Tibial nerve (tissue), 4 donors: ENCODE results near the gene KCNG4. TPM values are rescaled to one million over a fixed set of nuclear protein-coding genes. Genes with fewer than 3 reads are reported as not detected.

Source experiments
- DNase-seq, 2 donors: peaks; one replicate each; pipeline ENCODE4 v3.0.0-alpha.2; 2019; ENCODE audit warnings: low spot score in 2 of 2
- H3K27ac ChIP-seq, 4 donors: fragments of 200-600 bp; sonication (generic) in 3 of 4; one replicate each; pipeline ENCODE4 v1.5.1; 2017 to 2019; ENCODE audit warnings: mild to moderate bottlenecking in 1 of 4
- H3K27me3 ChIP-seq, 2 donors: fragments of 200-600 bp; sonication (generic) in 1 of 2; one replicate each; pipeline versions ENCODE4 v1.5.1 to v1.6.0; 2017 to 2019
- H3K36me3 ChIP-seq, 3 donors: fragments of 200-600 bp; sonication (generic); one replicate each; pipeline ENCODE4 v1.5.1; 2018 to 2019
- H3K4me1 ChIP-seq, 4 donors: fragments of 200-600 bp; sonication (generic) in 3 of 4; one replicate each; pipeline ENCODE4 v1.5.1; 2017 to 2019
- H3K4me3 ChIP-seq, 4 donors: fragments of 200-600 bp; sonication (generic) in 3 of 4; one replicate each; pipeline ENCODE4 v1.5.1; 2017 to 2019; ENCODE audit warnings: mild to moderate bottlenecking in 1 of 4, moderate library complexity in 1 of 4
- H3K9me3 ChIP-seq, 4 donors: fragments of 200-600 bp; sonication (generic) in 3 of 4; one replicate each; pipeline ENCODE4 v1.5.1; 2017 to 2019
- CTCF ChIP-seq, 5 experiments: fragments of 200-600 bp in 3 of 5; fragments of 450-650 bp in 2 of 5; sonication (generic) in 3 of 5; IDR thresholded peaks; one replicate each; pipeline ENCODE4 v1.5.1; 2016 to 2019; ENCODE audit warnings: antibody characterized with exemption in 5 of 5, mild to moderate bottlenecking in 3 of 5, moderate library complexity in 2 of 5
- EP300 ChIP-seq, 2 donors: sonication (generic); formaldehyde crosslinking; IDR thresholded peaks; one replicate each; pipeline ENCODE4 v1.6.1; 2017; ENCODE audit warnings: antibody characterized with exemption in 2 of 2, mild to moderate bottlenecking in 1 of 2
- POLR2A ChIP-seq, 2 donors: fragments of 450-650 bp; IDR thresholded peaks; one replicate each; pipeline ENCODE4 v1.6.1; 2017; ENCODE audit warnings: antibody characterized with exemption in 2 of 2, mild to moderate bottlenecking in 2 of 2, moderate library complexity in 2 of 2
- WGBS, 2 donors: methylation state at CpG; one replicate each; pipeline ENCODE4 v1.1.5; 2018; 5-methylcytosine and 5-hydroxymethylcytosine counted together
- total RNA-seq, 4 donors: library from RNA; depleted of rRNA; stranded (reverse); fragments of >200 nt; gene quantifications; one replicate each; pipeline ENCODE4 v1.1.0, GENCODE V29; 2016

The KCNG4 gene
- total RNA-seq, 4 donors from 2014 or later, result 0.30 TPM; not detected in 3

GRCh38 chr16:84182680-84183571 is 56.9 kb downstream of the KCNG4 start:
- H3K27ac ChIP-seq, result peak overlapping the region in 1 of 4 donors; percentile 47
- H3K9me3 ChIP-seq, result no peaks in the 10 kb centered on the region
- peaks cover 0 to 71% (median 14%) of the 10 kb centered on the region in 3 donors for H3K36me3 ChIP-seq
- TF ChIP-seq EP300 (IDR thresholded peaks at IDR 0.05), result no peak
- TF ChIP-seq CTCF (IDR thresholded peaks at IDR 0.05), result no peak
- TF ChIP-seq POLR2A (IDR thresholded peaks at IDR 0.05), result no peak
- H3K27me3 ChIP-seq, result no peaks in the 10 kb centered on the region
- WGBS, 2 donors, result 92 to 97% methylated on average over 22 to 26 of the region's 26 CpGs
- no peak overlapping the region for H3K4me3 ChIP-seq
- peaks cover 0 to 39% (median 9%) of the 10 kb centered on the region in 4 donors for H3K4me1 ChIP-seq
- no peak for DNase-seq

GRCh38 chr16:84182104-84182503 is 57.7 kb downstream of the KCNG4 start:
- Histone ChIP-seq H3K36me3 (peaks cover 0 to 71% (median 14%) of the 10 kb centered on the region in 3 donors), H3K27me3 (no peaks in the 10 kb centered on the region), H3K4me1 (peaks cover 0 to 44% (median 17%) of the 10 kb centered on the region in 4 donors), H3K9me3 (no peaks in the 10 kb centered on the region), H3K4me3 (no peak overlapping the region), H3K27ac (no peak overlapping the region)
- TF ChIP-seq EP300 (IDR thresholded peaks at IDR 0.05), result no peak
- TF ChIP-seq CTCF (IDR thresholded peaks at IDR 0.05), result no peak
- no peak for TF ChIP-seq POLR2A (IDR thresholded peaks at IDR 0.05)
- no peak for DNase-seq
- 96% methylated on average over 14 to 18 of the region's 18 CpGs for WGBS, 2 donors

GRCh38 chr16:84181144-84181915 is 58.5 kb downstream of the KCNG4 start:
- H3K4me3 ChIP-seq, result no peak overlapping the region
- H3K36me3 ChIP-seq, result peaks cover 0 to 71% (median 14%) of the 10 kb centered on the region in 3 donors
- H3K27ac ChIP-seq, result no peak overlapping the region
- no peak for DNase-seq
- H3K4me1 ChIP-seq, result peaks cover 0 to 51% (median 23%) of the 10 kb centered on the region in 4 donors
- TF ChIP-seq POLR2A (IDR thresholded peaks at IDR 0.05), result no peak
- no peak for TF ChIP-seq CTCF (IDR thresholded peaks at IDR 0.05)
- no peak for TF ChIP-seq EP300 (IDR thresholded peaks at IDR 0.05)
- H3K9me3 ChIP-seq, result no peaks in the 10 kb centered on the region
- H3K27me3 ChIP-seq, result no peaks in the 10 kb centered on the region
- 86 to 94% methylated on average over 29 to 40 of the region's 41 CpGs for WGBS, 2 donors

- DNase-seq, result no peak
- 74 to 83% methylated on average over 13 to 21 of the region's 21 CpGs for WGBS, 2 donors
- Histone ChIP-seq H3K27me3 (no peaks in the 10 kb centered on the region), H3K9me3 (no peaks in the 10 kb centered on the region), H3K27ac (peak overlapping the region in 1 of 4 donors; percentile 48), H3K4me3 (no peak overlapping the region), H3K4me1 (peaks cover 0 to 51% (median 25%) of the 10 kb centered on the region in 4 donors), H3K36me3 (peaks cover 0 to 71% (median 14%) of the 10 kb centered on the region in 3 donors)
- TF ChIP-seq POLR2A (IDR thresholded peaks at IDR 0.05) (no peak), CTCF (IDR thresholded peaks at IDR 0.05) (no peak), EP300 (IDR thresholded peaks at IDR 0.05) (no peak)
Observed at GRCh38 chr16:84180519-84181140, 59.2 kb downstream of the KCNG4 start.
